ENCODE measurements around the gene TMEM156. TPM values are rescaled to one million over a fixed set of nuclear protein-coding genes. Genes with fewer than 3 reads are reported as not detected.

The TMEM156 gene, protein sequence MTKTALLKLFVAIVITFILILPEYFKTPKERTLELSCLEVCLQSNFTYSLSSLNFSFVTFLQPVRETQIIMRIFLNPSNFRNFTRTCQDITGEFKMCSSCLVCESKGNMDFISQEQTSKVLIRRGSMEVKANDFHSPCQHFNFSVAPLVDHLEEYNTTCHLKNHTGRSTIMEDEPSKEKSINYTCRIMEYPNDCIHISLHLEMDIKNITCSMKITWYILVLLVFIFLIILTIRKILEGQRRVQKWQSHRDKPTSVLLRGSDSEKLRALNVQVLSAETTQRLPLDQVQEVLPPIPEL
- total RNA-seq: 2.2 and 14.4 TPM in 2 replicates

DNA sequence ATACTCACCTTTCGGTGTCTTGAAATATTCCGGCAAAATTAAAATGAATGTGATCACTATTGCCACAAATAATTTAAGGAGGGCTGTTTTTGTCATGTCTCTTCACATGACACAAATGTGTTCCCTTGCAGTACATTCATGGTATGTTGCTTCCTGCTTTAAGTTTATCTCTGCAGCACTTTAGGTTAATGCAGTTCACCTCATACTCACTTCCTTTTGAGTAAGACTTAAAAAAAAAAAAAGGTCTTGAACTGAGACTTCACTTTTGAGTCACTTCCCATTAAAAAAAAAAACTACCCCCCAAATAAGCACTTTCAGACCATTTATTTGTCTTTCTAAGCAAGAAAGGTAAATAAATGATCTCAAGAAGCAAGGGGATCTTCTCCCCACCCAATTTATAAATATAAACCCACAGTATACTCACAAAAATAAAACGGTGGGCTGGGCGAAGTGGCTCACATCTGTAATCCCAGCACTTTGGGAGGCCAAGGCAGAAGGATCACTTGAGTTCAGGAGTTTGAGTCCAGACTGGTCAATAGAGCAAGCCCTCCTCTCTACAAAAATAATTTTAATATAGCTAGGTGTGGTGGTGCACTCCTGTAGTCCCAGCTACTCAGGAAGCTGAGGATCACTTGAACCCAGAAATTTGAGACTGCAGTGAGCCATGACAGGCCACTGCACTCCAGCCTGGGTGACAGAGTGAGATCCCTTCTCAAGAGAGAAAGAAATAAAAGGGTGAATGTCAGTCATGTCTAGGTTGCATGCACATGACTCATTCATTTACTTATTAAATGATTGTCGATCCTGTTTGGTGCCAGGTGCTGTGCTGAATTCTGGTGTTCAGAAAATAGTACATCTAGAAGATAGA, at the start of gene TMEM156:
Gene TMEM156, minus strand, starts transcription at position 192 of the 868 bp plus-strand sequence. Its CDS starts 96 bp downstream, at position 96.

DNA sequence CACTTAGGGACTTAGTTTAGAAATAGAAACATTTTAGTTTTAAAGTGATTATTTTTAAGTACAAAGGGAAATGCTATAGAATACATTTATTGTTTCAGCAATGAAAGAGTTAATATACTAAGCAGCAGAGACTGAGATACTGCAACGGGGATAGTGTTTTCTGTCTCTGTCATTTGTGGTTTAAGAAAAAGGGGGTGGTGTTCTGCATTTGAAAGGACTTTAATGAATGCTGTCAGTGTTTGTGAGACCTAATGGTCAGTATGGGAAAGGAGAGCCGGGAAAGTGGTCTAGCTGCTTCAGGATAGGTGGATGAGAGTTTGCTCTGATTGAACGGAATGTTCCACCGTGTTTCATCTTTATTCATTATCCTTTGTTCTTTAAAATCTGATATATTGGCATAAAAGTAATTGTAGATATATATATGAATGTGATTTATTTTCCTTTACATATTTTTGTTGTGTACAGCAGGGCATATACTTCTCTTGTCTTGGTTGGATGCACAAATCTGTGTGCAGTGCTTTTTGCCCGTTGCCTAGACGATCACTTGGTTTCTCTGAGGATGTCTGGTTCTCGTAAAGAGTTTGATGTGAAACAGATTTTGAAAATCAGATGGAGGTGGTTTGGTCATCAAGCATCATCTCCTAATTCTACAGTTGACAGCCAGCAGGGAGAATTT, 30.0 kb upstream of the TMEM156 start, which contains the start of gene KLHL5:
Gene KLHL5, plus strand, starts transcription at position 139 of the 676 bp plus-strand sequence. Its CDS starts 421 bp downstream, at position 560.

Other genes starting within 250 kb of the TMEM156 start
- gene TLR10, start 249.4 kb downstream of the TMEM156 start, total RNA-seq: not detected in 2 replicates
- gene TLR1, start 227.6 kb downstream of the TMEM156 start, total RNA-seq: 3.8 and 5.4 TPM in 2 replicates
- gene TLR6, start 175.6 kb downstream of the TMEM156 start, total RNA-seq: 1.1 and 1.9 TPM in 2 replicates
- 111 and 167 TPM in 2 replicates for gene FAM114A1, start 164.6 kb downstream of the TMEM156 start, total RNA-seq
- gene KLHL5, start 29.8 kb upstream of the TMEM156 start, total RNA-seq: 75.9 and 166 TPM in 2 replicates
- gene WDR19, start 150.1 kb upstream of the TMEM156 start, total RNA-seq: 17.4 and 24.4 TPM in 2 replicates

Data from endothelial cell of coronary artery (primary cell).